SU-DHL-6 (cell line): ENCODE measurements around the gene GCM1.

Experiments used
- EZH2phosphoT487 ChIP-seq: fragments of 200-600 bp; sonication (generic), shearing (Covaris generic); conservative IDR thresholded peaks from 2 replicates; pipeline ENCODE4 v1.6.1; 2018; ENCODE audit warnings: mild to moderate bottlenecking, antibody characterized with exemption, low read length, moderate library complexity, mixed read lengths
- TF ChIP-seq, protein P1 (sequence below): fragments of 200-600 bp; sonication (generic); IDR thresholded peaks from one replicate; pipeline ENCODE4 v1.5.1; 2017; ENCODE audit warnings: antibody characterized with exemption, mild to moderate bottlenecking, low read length, moderate library complexity; ENCODE audit not compliant: insufficient read depth, poor library complexity, severe bottlenecking

- TF ChIP-seq, protein P1, sequence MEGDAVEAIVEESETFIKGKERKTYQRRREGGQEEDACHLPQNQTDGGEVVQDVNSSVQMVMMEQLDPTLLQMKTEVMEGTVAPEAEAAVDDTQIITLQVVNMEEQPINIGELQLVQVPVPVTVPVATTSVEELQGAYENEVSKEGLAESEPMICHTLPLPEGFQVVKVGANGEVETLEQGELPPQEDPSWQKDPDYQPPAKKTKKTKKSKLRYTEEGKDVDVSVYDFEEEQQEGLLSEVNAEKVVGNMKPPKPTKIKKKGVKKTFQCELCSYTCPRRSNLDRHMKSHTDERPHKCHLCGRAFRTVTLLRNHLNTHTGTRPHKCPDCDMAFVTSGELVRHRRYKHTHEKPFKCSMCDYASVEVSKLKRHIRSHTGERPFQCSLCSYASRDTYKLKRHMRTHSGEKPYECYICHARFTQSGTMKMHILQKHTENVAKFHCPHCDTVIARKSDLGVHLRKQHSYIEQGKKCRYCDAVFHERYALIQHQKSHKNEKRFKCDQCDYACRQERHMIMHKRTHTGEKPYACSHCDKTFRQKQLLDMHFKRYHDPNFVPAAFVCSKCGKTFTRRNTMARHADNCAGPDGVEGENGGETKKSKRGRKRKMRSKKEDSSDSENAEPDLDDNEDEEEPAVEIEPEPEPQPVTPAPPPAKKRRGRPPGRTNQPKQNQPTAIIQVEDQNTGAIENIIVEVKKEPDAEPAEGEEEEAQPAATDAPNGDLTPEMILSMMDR = no peak
- no peak for TF ChIP-seq EZH2phosphoT487
These were observed 41.5 kb downstream of the GCM1 start for GRCh38 chr6:53107091-53107490.
